ENCODE measurements around the gene RECK. TPM values are rescaled to one million over a fixed set of nuclear protein-coding genes. Genes with fewer than 3 reads are reported as not detected.

The RECK gene
- total and polyA plus RNA-seq, 2 experiments from 2014 or later = 127 to 165 TPM

DNA sequence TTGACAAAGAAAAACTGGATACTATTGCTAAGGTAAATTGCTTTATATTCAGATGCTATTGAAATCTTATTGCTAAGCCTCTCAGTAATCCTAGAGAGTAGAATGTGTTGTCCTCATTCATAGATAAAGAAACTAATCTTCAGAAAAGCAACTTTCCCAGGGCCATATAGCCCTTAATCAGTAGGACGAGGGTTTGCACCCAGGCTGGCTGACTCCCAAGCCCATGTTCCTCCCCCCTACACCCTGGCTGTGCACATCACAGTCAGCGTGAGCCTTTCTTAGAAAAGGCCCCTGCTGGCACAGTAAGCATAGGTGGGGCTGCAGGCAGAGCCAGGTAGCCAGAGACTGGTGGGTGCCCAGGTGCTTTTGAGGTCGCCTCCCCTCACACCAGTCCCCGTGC, 84.0 kb downstream of the RECK start:
- Histone ChIP-seq H3K79me2 (ENCODE audit: insufficient read depth) (no peaks in the 10 kb centered on the region; the same call in 1 of the 2 replicates), H4K20me1 (ENCODE audit: insufficient read depth) (no peaks in the 10 kb centered on the region), H3K9ac (no peak overlapping the region), H3K27ac (no peak overlapping the region), H3K27me3 (replicated peaks; ENCODE audit: insufficient read depth) (no peaks in the 10 kb centered on the region), H3K4me2 (ENCODE audit: unreplicated experiment) (no peak overlapping the region), H3K36me3 (ENCODE audit: low read depth) (peaks cover 74% of the 10 kb centered on the region), H3K4me3 (no peak overlapping the region), H2AFZ (no peak overlapping the region), H3K9me3 (ENCODE audit: low read depth) (no peaks in the 10 kb centered on the region), H3K9me2 (ENCODE audit: insufficient read depth) (no peaks in the 10 kb centered on the region), H3F3A (ENCODE audit: insufficient read depth) (peaks cover 39% of the 10 kb centered on the region; the same call in 1 of the 2 replicates), H3K4me1 (ENCODE audit: insufficient read depth) (no peaks in the 10 kb centered on the region)
- WGBS, 2 experiments (ENCODE audit: low coverage in 1 of 2, low lambda C conversion rate in 2 of 2, missing lambda C conversion rate in 2 of 2) = 91 to 95% methylated on average over 4 of the region's 4 CpGs
- in situ Hi-C loops (cut with MboI) = no loop called here
- no peak for DNase-seq
- no peak for TF ChIP-seq EZH2phosphoT487 (IDR thresholded peaks at IDR 0.05; ENCODE audit: insufficient read depth, low read depth)
- no peak for TF ChIP-seq EZH2 (IDR thresholded peaks at IDR 0.05; ENCODE audit: insufficient read depth, poor library complexity, severe bottlenecking)

DNA sequence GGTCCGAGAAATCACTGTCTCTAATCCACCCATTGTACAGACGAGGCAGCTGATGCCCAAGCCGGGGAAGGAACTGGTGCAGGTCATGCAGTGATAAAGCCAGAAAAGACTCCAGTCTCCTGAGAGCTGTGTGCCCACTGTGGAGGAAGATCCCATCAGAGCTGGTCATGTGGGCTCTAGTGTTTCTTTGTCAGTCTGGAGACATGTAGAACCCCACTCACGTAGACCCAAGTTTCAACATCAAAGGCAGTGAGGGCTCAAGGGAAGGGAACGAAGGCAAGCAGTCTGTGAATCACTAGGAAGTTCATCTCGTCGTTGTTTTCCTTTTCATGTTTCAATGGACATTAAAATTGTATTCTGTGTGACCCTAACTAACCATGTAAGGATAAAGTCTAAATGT, 85.3 kb downstream of the RECK start:
- Histone ChIP-seq H3K27me3 (replicated peaks; ENCODE audit: insufficient read depth) (no peaks in the 10 kb centered on the region), H3K36me3 (ENCODE audit: low read depth) (peaks cover 64% of the 10 kb centered on the region), H4K20me1 (ENCODE audit: insufficient read depth) (no peaks in the 10 kb centered on the region), H3K27ac (no peak overlapping the region), H3K9ac (no peak overlapping the region), H3K79me2 (ENCODE audit: insufficient read depth) (no peaks in the 10 kb centered on the region; the same call in 1 of the 2 replicates), H3K4me2 (ENCODE audit: unreplicated experiment) (no peak overlapping the region), H3K4me3 (no peak overlapping the region), H3K4me1 (ENCODE audit: insufficient read depth) (no peaks in the 10 kb centered on the region), H3K9me3 (ENCODE audit: low read depth) (no peaks in the 10 kb centered on the region), H3F3A (ENCODE audit: insufficient read depth) (peaks cover 39% of the 10 kb centered on the region; the same call in 1 of the 2 replicates), H3K9me2 (ENCODE audit: insufficient read depth) (no peaks in the 10 kb centered on the region), H2AFZ (no peak overlapping the region)
- in situ Hi-C loops (cut with MboI) = no loop called here
- 85 to 87% methylated on average over 7 of the region's 7 CpGs for WGBS, 2 experiments (ENCODE audit: low coverage in 1 of 2, low lambda C conversion rate in 2 of 2, missing lambda C conversion rate in 2 of 2)
- TF ChIP-seq EZH2 (IDR thresholded peaks at IDR 0.05; ENCODE audit: insufficient read depth, poor library complexity, severe bottlenecking) (no peak), EZH2phosphoT487 (IDR thresholded peaks at IDR 0.05; ENCODE audit: insufficient read depth, low read depth) (no peak)
- no peak for DNase-seq

GRCh38 chr9:36123515-36123914, 86.8 kb downstream of the RECK start:
- in situ Hi-C loops (cut with MboI) = no loop called here
- no peak overlapping the region for H2AFZ ChIP-seq
- DNase-seq = no peak
- H3K79me2 ChIP-seq (ENCODE audit: insufficient read depth) = no peaks in the 10 kb centered on the region; the same call in 1 of the 2 replicates
- H3K9me2 ChIP-seq (ENCODE audit: insufficient read depth) = no peaks in the 10 kb centered on the region
- no peaks in the 10 kb centered on the region for H3K27me3 ChIP-seq (replicated peaks; ENCODE audit: insufficient read depth)
- no peaks in the 10 kb centered on the region for H4K20me1 ChIP-seq (ENCODE audit: insufficient read depth)
- 97% methylated on average over 2 of the region's 2 CpGs for WGBS, 2 experiments (ENCODE audit: low coverage in 1 of 2, low lambda C conversion rate in 2 of 2, missing lambda C conversion rate in 2 of 2)
- no peak overlapping the region for H3K4me3 ChIP-seq
- H3K36me3 ChIP-seq (ENCODE audit: low read depth) = peaks cover 58% of the 10 kb centered on the region
- H3F3A ChIP-seq (ENCODE audit: insufficient read depth) = peaks cover 45% of the 10 kb centered on the region
- no peak for TF ChIP-seq EZH2phosphoT487 (IDR thresholded peaks at IDR 0.05; ENCODE audit: insufficient read depth, low read depth)
- TF ChIP-seq EZH2 (IDR thresholded peaks at IDR 0.05; ENCODE audit: insufficient read depth, poor library complexity, severe bottlenecking) = no peak
- no peak overlapping the region for H3K27ac ChIP-seq
- H3K4me1 ChIP-seq (ENCODE audit: insufficient read depth) = no peaks in the 10 kb centered on the region
- no peak overlapping the region for H3K9ac ChIP-seq
- no peak overlapping the region for H3K4me2 ChIP-seq (ENCODE audit: unreplicated experiment)
- no peaks in the 10 kb centered on the region for H3K9me3 ChIP-seq (ENCODE audit: low read depth)

DNA sequence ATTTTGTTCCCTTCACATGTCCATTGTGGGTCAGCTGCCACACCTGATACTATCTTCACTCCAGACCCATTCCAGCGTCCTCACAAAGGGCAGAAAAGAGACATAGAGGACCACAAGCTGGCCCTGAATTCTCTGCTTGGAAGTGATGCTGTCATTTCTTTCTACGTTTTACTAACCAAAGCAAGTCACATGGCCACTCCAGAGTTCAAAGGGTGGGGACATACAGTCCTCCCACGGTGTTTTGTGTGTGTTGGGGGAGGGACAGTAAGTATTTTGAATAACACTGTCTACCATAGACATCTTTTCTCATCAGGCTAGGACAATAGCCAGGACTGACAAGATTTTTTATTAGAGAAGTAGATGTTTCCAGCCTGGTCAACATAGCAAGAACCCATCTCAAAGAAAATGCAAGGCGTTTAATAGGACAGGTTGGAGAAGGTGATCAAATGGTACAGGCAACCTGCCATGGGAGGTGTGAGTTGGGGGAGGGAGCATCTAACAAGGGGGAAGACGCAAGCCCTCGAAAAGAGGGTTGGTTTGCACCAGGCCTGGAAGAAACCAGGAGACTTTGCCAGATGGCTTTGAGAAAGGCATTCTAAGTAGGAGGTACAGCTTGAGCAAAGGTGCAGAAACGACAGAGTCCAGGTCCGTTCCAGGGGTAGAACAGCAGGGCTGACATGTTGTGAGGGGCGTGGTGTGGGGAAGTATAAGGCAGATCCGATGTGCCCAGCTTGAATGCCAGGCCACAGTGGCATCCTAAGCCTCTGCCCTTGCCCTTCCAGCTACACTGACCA, 88.5 kb downstream of the RECK start:
- DNase-seq = no peak
- Histone ChIP-seq H2AFZ (no peak overlapping the region), H3K36me3 (ENCODE audit: low read depth) (peaks cover 47% of the 10 kb centered on the region), H3F3A (ENCODE audit: insufficient read depth) (peaks cover 40% of the 10 kb centered on the region), H3K27me3 (replicated peaks; ENCODE audit: insufficient read depth) (no peaks in the 10 kb centered on the region), H4K20me1 (ENCODE audit: insufficient read depth) (no peaks in the 10 kb centered on the region), H3K9ac (no peak overlapping the region), H3K9me2 (ENCODE audit: insufficient read depth) (no peaks in the 10 kb centered on the region), H3K79me2 (ENCODE audit: insufficient read depth) (no peaks in the 10 kb centered on the region; the same call in 1 of the 2 replicates), H3K4me1 (ENCODE audit: insufficient read depth) (no peaks in the 10 kb centered on the region), H3K4me3 (no peak overlapping the region), H3K27ac (no peak overlapping the region), H3K9me3 (ENCODE audit: low read depth) (no peaks in the 10 kb centered on the region), H3K4me2 (ENCODE audit: unreplicated experiment) (no peak overlapping the region)
- in situ Hi-C loops (cut with MboI) = no loop called here
- WGBS, 2 experiments (ENCODE audit: low coverage in 1 of 2, low lambda C conversion rate in 2 of 2, missing lambda C conversion rate in 2 of 2) = 58 to 60% methylated on average over 10 of the region's 10 CpGs
- TF ChIP-seq EZH2phosphoT487 (IDR thresholded peaks at IDR 0.05; ENCODE audit: insufficient read depth, low read depth) (no peak), EZH2 (IDR thresholded peaks at IDR 0.05; ENCODE audit: insufficient read depth, poor library complexity, severe bottlenecking) (no peak)
